WTC11 (cell line): ENCODE data around the gene RGS17. TPM values are rescaled to one million over a fixed set of nuclear protein-coding genes. Genes with fewer than 3 reads are reported as not detected.
A peak's percentile ranks its signal among the peaks of the same experiment; 100 is the strongest.

Source experiments
- ATAC-seq: fragments of 200-7000 bp; cut with Tn5 transposase; 2 replicates; pipeline ENCODE4 v1.10.0; 2021; ENCODE audit warnings: mild to moderate bottlenecking, moderate library complexity
- CTCF ChIA-PET: fragments of 300-600 bp; sonication (Branson Sonifier 250); formaldehyde crosslinking; loops from one replicate; lab custom pipeline; 2021; ENCODE audit warnings: antibody characterized with exemption; lab: Charles Lee
- POLR2A ChIA-PET: fragments of 350-600 bp; sonication (Branson Sonifier 250); formaldehyde crosslinking; loops from one replicate; lab custom pipeline; 2021; ENCODE audit warnings: antibody characterized with exemption; lab: Charles Lee
- DNase-seq: peaks from one replicate; pipeline ENCODE4 v3.0.0; 2021; ENCODE audit warnings: low spot score
- H3K27ac Mint-ChIP-seq: 2 replicates; pipeline ENCODE4 v1.8.0; 2021; ENCODE audit warnings: mixed read lengths
- H3K27me3 Mint-ChIP-seq: 2 replicates; pipeline ENCODE4 v1.8.0; 2021; ENCODE audit warnings: low read depth, mild to moderate bottlenecking, moderate library complexity, mixed read lengths
- H3K36me3 Mint-ChIP-seq: 2 replicates; pipeline ENCODE4 v1.8.0; 2021; ENCODE audit warnings: mixed read lengths
- H3K4me1 Mint-ChIP-seq: 2 replicates; pipeline ENCODE4 v1.8.0; 2022; ENCODE audit warnings: mixed read lengths
- H3K4me3 Mint-ChIP-seq: 2 replicates; pipeline ENCODE4 v1.8.0; 2021; ENCODE audit warnings: mild to moderate bottlenecking, moderate library complexity, mixed read lengths
- H3K9me3 Mint-ChIP-seq: 2 replicates; pipeline ENCODE4 v1.8.0; 2021; ENCODE audit warnings: mixed read lengths
- CBFB ChIP-seq: sonication (generic); formaldehyde crosslinking; IDR thresholded peaks from 2 replicates; pipeline ENCODE4 v1.8.1; 2022; ENCODE audit warnings: mild to moderate bottlenecking, low read depth, missing genetic modification reagents
- CREM ChIP-seq: sonication (generic); formaldehyde crosslinking; IDR thresholded peaks from 2 replicates; pipeline ENCODE4 v1.8.1; 2022; ENCODE audit warnings: mild to moderate bottlenecking, missing genetic modification reagents, moderate library complexity
- CTCF ChIP-seq: fragments of 200-600 bp; IDR thresholded peaks from 2 replicates; pipeline ENCODE4 v1.8.0; 2022; ENCODE audit warnings: antibody characterized with exemption
- FOXK1 ChIP-seq: sonication (generic); formaldehyde crosslinking; IDR thresholded peaks from 2 replicates; pipeline ENCODE4 v1.8.0; 2022; ENCODE audit warnings: mild to moderate bottlenecking, moderate library complexity, missing genetic modification reagents
- FOXP4 ChIP-seq: sonication (generic); formaldehyde crosslinking; IDR thresholded peaks from 2 replicates; pipeline ENCODE4 v1.8.0; 2022; ENCODE audit warnings: mild to moderate bottlenecking, missing genetic modification reagents
- NFATC4 ChIP-seq: fragments of 250-450 bp; sonication (Bioruptor Pico); IDR thresholded peaks from 2 replicates; pipeline ENCODE4 v1.9.0; 2021; ENCODE audit warnings: mild to moderate bottlenecking
- OVOL2 ChIP-seq: fragments of 250-450 bp; sonication (Bioruptor Pico); IDR thresholded peaks from 2 replicates; pipeline ENCODE4 v1.9.0; 2021; ENCODE audit warnings: mild to moderate bottlenecking, borderline replicate concordance
- PREB ChIP-seq: sonication (generic); formaldehyde crosslinking; IDR thresholded peaks from 2 replicates; pipeline ENCODE4 v1.8.1; 2022; ENCODE audit warnings: mild to moderate bottlenecking, missing genetic modification reagents, moderate library complexity, borderline replicate concordance
- SMAD3 ChIP-seq: sonication (generic); formaldehyde crosslinking; IDR thresholded peaks from 2 replicates; pipeline ENCODE4 v1.8.0; 2022; ENCODE audit warnings: missing genetic modification reagents, mild to moderate bottlenecking, borderline replicate concordance
- TEAD1 ChIP-seq: sonication (generic); formaldehyde crosslinking; IDR thresholded peaks from 2 replicates; pipeline ENCODE4 v1.8.0; 2022; ENCODE audit warnings: mild to moderate bottlenecking, missing genetic modification reagents
- TP53 ChIP-seq: sonication (generic); formaldehyde crosslinking; IDR thresholded peaks from 2 replicates; pipeline ENCODE4 v1.8.1; 2023; ENCODE audit warnings: mild to moderate bottlenecking, missing genetic modification reagents
- ZNF219 ChIP-seq: sonication (generic); formaldehyde crosslinking; IDR thresholded peaks from 2 replicates; pipeline ENCODE4 v1.8.0; 2023; ENCODE audit warnings: missing genetic modification reagents, mild to moderate bottlenecking, borderline replicate concordance
- ZNF232 ChIP-seq: sonication (generic); formaldehyde crosslinking; IDR thresholded peaks from 2 replicates; pipeline ENCODE4 v1.8.0; 2022; ENCODE audit warnings: mild to moderate bottlenecking, missing genetic modification reagents
- ZNF317 ChIP-seq: sonication (generic); formaldehyde crosslinking; IDR thresholded peaks from 2 replicates; pipeline ENCODE4 v1.8.1; 2023; ENCODE audit warnings: low read depth, mild to moderate bottlenecking, moderate library complexity, missing genetic modification reagents, borderline replicate concordance
- ZNF396 ChIP-seq: fragments of 250-450 bp; sonication (Bioruptor Pico); IDR thresholded peaks from 2 replicates; pipeline ENCODE4 v1.8.0; 2021; ENCODE audit warnings: mild to moderate bottlenecking, moderate library complexity, borderline replicate concordance
- total RNA-seq: library from RNA; stranded (reverse); gene quantifications from 3 replicates; pipeline ENCODE4 v1.2.3, GENCODE V29; 2021
- TF ChIP-seq, protein P1 (sequence below): fragments of 250-450 bp; sonication (Bioruptor Pico); IDR thresholded peaks from 2 replicates; pipeline ENCODE4 v1.9.0; 2021; ENCODE audit warnings: moderate library complexity, mild to moderate bottlenecking, inconsistent platforms, borderline replicate concordance
- TF ChIP-seq, protein P2 (sequence below): sonication (generic); formaldehyde crosslinking; IDR thresholded peaks from 2 replicates; pipeline ENCODE4 v1.8.0; 2023; ENCODE audit warnings: missing genetic modification reagents

RGS17 gene
- total RNA-seq, 1 experiment from 2014 or later = 9.3 TPM

GRCh38 chr6:153044295-153044694 lies 86.8 kb downstream of the RGS17 start:
- ChIA-PET CTCF (interaction anchor here (0.8 to 1.0 kb wide), 3 partner anchors 12 to 96 kb away, joined by 3 to 4 read pairs (median 3); no protein-coding TSS in a partner anchor), POLR2A (no interaction called here)
- ATAC-seq = no peak
- DNase-seq = no peak
- TF ChIP-seq ZNF219 (CRISPR knock-in tag) = no peak
- no peak for TF ChIP-seq FOXP4
- no peak for TF ChIP-seq CREM
- H3K4me1 Mint-ChIP-seq = peaks cover 25% of the 10 kb centered on the region
- H3K9me3 Mint-ChIP-seq = peaks cover 13% of the 10 kb centered on the region
- H3K27me3 Mint-ChIP-seq = no peaks in the 10 kb centered on the region
- H3K27ac Mint-ChIP-seq = no peak overlapping the region
- H3K4me3 Mint-ChIP-seq = no peak overlapping the region
- peaks cover 15% of the 10 kb centered on the region for H3K36me3 Mint-ChIP-seq

GRCh38 chr6:153043719-153044118 lies 87.4 kb downstream of the RGS17 start:
- Mint-ChIP-seq H3K27ac (peak overlapping the region; percentile 50; the same call in 1 of the 2 replicates), H3K27me3 (no peaks in the 10 kb centered on the region), H3K9me3 (peaks cover 12% of the 10 kb centered on the region), H3K4me3 (no peak overlapping the region), H3K4me1 (peaks cover 24% of the 10 kb centered on the region), H3K36me3 (peaks cover 14% of the 10 kb centered on the region)
- POLR2A ChIA-PET = no interaction called here
- DNase-seq = no peak
- no peak for ATAC-seq
- TF ChIP-seq TEAD1 (CRISPR knock-in tag) (no peak), CBFB (CRISPR knock-in tag) (no peak), CTCF (no peak), SMAD3 (CRISPR knock-in tag) (no peak), PREB (CRISPR knock-in tag) (no peak), ZNF232 (CRISPR knock-in tag) (no peak), ZNF396 (no peak), FOXK1 (no peak), OVOL2 (CRISPR knock-in tag) (no peak), ZNF317 (CRISPR knock-in tag) (no peak)
- TF ChIP-seq, protein P1, sequence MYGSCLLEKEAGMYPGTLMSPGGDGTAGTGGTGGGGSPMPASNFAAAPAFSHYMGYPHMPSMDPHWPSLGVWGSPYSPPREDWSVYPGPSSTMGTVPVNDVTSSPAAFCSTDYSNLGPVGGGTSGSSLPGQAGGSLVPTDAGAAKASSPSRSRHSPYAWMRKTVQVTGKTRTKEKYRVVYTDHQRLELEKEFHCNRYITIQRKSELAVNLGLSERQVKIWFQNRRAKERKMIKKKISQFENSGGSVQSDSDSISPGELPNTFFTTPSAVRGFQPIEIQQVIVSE (CRISPR knock-in tag) = no peak
- TF ChIP-seq, protein P2, sequence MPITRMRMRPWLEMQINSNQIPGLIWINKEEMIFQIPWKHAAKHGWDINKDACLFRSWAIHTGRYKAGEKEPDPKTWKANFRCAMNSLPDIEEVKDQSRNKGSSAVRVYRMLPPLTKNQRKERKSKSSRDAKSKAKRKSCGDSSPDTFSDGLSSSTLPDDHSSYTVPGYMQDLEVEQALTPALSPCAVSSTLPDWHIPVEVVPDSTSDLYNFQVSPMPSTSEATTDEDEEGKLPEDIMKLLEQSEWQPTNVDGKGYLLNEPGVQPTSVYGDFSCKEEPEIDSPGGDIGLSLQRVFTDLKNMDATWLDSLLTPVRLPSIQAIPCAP (CRISPR knock-in tag) = no peak
- CTCF ChIA-PET = interaction anchor here (0.8 to 1.0 kb wide), 2 partner anchors 11 to 65 kb away, joined by 3 to 4 read pairs; no protein-coding TSS in a partner anchor

DNA sequence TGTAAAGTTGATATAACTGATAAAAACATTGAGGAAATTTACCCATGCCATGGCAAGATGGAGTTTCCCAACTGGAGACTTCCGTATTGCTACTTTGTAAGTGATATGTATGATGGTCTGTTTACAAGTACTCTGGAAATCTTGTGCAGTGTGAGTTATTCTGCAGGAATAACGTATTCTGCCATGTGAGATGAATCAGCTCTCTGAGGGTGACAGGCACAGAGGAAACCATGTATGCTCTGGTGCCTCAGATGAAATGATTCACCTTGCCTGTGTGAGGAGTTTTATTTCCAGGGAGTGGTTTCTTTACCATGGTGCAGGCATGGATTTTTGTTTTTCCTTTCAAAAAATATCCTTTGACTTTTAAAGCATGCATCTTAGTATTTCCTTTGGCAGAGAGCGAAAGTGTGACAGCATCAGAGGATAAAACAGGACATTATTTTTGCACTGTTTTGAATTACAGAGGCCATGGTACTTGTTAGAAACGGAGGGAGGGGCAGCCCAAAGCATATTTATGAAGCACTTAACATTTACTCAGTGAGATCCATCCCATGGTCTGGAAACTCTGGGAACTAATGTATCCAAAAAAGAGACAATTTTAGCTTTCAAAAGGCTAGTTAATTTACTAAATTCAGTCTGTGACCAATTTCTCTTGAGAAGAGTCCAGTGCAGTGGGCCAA lies 92.6 kb downstream of the RGS17 start:
- no peak for ATAC-seq
- H3K9me3 Mint-ChIP-seq = no peaks in the 10 kb centered on the region
- H3K27ac Mint-ChIP-seq = no peak overlapping the region
- ChIA-PET CTCF (no interaction called here), POLR2A (no interaction called here)
- H3K4me1 Mint-ChIP-seq = 0 out of 2 replicates have a peak, but pooled peaks cover 2% of the 10 kb centered on the region
- H3K4me3 Mint-ChIP-seq = no peak overlapping the region
- H3K27me3 Mint-ChIP-seq = no peaks in the 10 kb centered on the region
- no peak for DNase-seq
- no peak for TF ChIP-seq NFATC4 (CRISPR knock-in tag)
- no peak for TF ChIP-seq TP53 (CRISPR knock-in tag)
- peaks cover 7% of the 10 kb centered on the region for H3K36me3 Mint-ChIP-seq
